Stimulated activated CD8-positive, alpha-beta memory T cell treated with anti-CD3 and anti-CD28 coated beads, Interleukin-4, amount 100 ng/mL, for 1 hour (primary cell): Measurements from ENCODE around the gene HMBS.
A peak's percentile ranks its signal among the peaks of the same experiment; 100 is the strongest.
"Not testable (repeated sequence)": the region's sequence is repeated elsewhere in the genome, so short reads cannot be mapped to it uniquely, and the experiment has no call there.

Source experiments
- DNase-seq, 2 donors: peaks; one replicate each; pipeline ENCODE4 v3.0.0-alpha.2; 2020; ENCODE audit warnings: low read depth in 2 of 2, low spot score in 1 of 2

Gene HMBS

GRCh38 chr11:119118227-119118626, 33.5 kb downstream of the HMBS start:
- DNase-seq, result no peak

GRCh38 chr11:119118946-119119345, 34.3 kb downstream of the HMBS start:
- no peak for DNase-seq

GRCh38 chr11:119120639-119121007, 35.9 kb downstream of the HMBS start:
- DNase-seq, result no peak

GRCh38 chr11:119121008-119121810, 36.5 kb downstream of the HMBS start, which contains the start of gene HINFP:
TSS of gene HINFP (plus strand) at chr11:119121580. CDS start at chr11:119126945, 5,365 bp downstream.
- peak; percentile 99 to 100 for DNase-seq

- no peak for DNase-seq
Observed at GRCh38 chr11:119121811-119122124, 37.1 kb downstream of the HMBS start.

GRCh38 chr11:119125821-119126220, 41.1 kb downstream of the HMBS start:
- DNase-seq, result no peak

- DNase-seq, result no peak
Observed at GRCh38 chr11:119126675-119127268, 42.1 kb downstream of the HMBS start.

GRCh38 chr11:119130662-119131061, 46.0 kb downstream of the HMBS start:
- no peak for DNase-seq

- DNase-seq, result no peak
Observed at GRCh38 chr11:119134389-119134978, 49.8 kb downstream of the HMBS start.

GRCh38 chr11:119139276-119139675, 54.6 kb downstream of the HMBS start:
- DNase-seq, result not testable (repeated sequence)
